GM23338 (cell line): ENCODE results near the gene NFE2L1. TPM values are rescaled to one million over a fixed set of nuclear protein-coding genes. Genes with fewer than 3 reads are reported as not detected.

Experiments used
- ATAC-seq: fragments of 200-7000 bp; cut with Tn5 transposase; 3 replicates; pipeline ENCODE4 v1.9.1; 2020
- DNase-seq: peaks from one replicate; pipeline ENCODE4 v3.0.0-alpha.2; 2015; ENCODE audit warnings: low spot score
- H2AFZ ChIP-seq: fragments of 200-600 bp; sonication (generic); 2 replicates; pipeline ENCODE4 v1.8.0; 2016; ENCODE audit warnings: antibody characterized with exemption, mild to moderate bottlenecking, moderate library complexity
- H3F3A ChIP-seq: fragments of 200-600 bp; sonication (generic); replicated peaks from 2 replicates; pipeline ENCODE4 v1.8.0; 2017; ENCODE audit warnings: antibody characterized with exemption, mixed run types, low read depth
- H3K27ac ChIP-seq: fragments of 200-600 bp; sonication (generic); 2 replicates; pipeline ENCODE4 v1.6.1; 2016; ENCODE audit warnings: low read depth
- H3K27me3 ChIP-seq: fragments of 200-600 bp; sonication (generic); 2 replicates; pipeline ENCODE4 v1.8.0; 2016; ENCODE audit warnings: mild to moderate bottlenecking, mixed run types, moderate library complexity; ENCODE audit not compliant: insufficient read depth
- H3K36me3 ChIP-seq: fragments of 200-600 bp; sonication (generic); 2 replicates; pipeline ENCODE4 v1.8.0; 2016; ENCODE audit warnings: mild to moderate bottlenecking; ENCODE audit not compliant: insufficient read depth
- H3K4me1 ChIP-seq: fragments of 200-600 bp; sonication (generic); 2 replicates; pipeline ENCODE4 v1.8.0; 2016; ENCODE audit warnings: mild to moderate bottlenecking, moderate library complexity; ENCODE audit not compliant: insufficient read depth
- H3K4me2 ChIP-seq: fragments of 200-600 bp; sonication (generic); 2 replicates; pipeline ENCODE4 v1.7.1; 2017; ENCODE audit warnings: mixed run types
- H3K4me3 ChIP-seq: fragments of 200-600 bp; sonication (generic); 2 replicates; pipeline ENCODE4 v1.6.1; 2016; ENCODE audit warnings: mixed run types
- H3K79me2 ChIP-seq: fragments of 200-600 bp; sonication (generic); replicated peaks from 2 replicates; pipeline ENCODE4 v1.8.0; 2017; ENCODE audit warnings: mild to moderate bottlenecking; ENCODE audit not compliant: insufficient read depth
- H3K9me2 ChIP-seq: fragments of 200-600 bp; sonication (generic); 2 replicates; pipeline ENCODE4 v1.8.0; 2017; ENCODE audit not compliant: insufficient read depth
- H4K20me1 ChIP-seq: fragments of 200-600 bp; sonication (generic); replicated peaks from 2 replicates; pipeline ENCODE4 v1.8.0; 2017; ENCODE audit warnings: mild to moderate bottlenecking; ENCODE audit not compliant: insufficient read depth
- H3K27ac Mint-ChIP-seq: 2 replicates; pipeline ENCODE4 v1.8.0; 2020; ENCODE audit warnings: inconsistent platforms, mild to moderate bottlenecking, moderate library complexity, mixed read lengths
- H3K27me3 Mint-ChIP-seq: 3 replicates; pipeline ENCODE4 v1.8.0; 2022; ENCODE audit warnings: low read depth, mild to moderate bottlenecking, moderate library complexity, mixed read lengths, inconsistent platforms; ENCODE audit not compliant: insufficient read depth, poor library complexity
- H3K36me3 Mint-ChIP-seq: 3 replicates; pipeline ENCODE4 v1.8.0; 2021; ENCODE audit warnings: low read depth, mild to moderate bottlenecking, inconsistent platforms, moderate library complexity, mixed read lengths
- H3K4me1 Mint-ChIP-seq: 3 replicates; pipeline ENCODE4 v1.8.0; 2020; ENCODE audit warnings: mild to moderate bottlenecking, inconsistent platforms, mixed read lengths
- H3K4me3 Mint-ChIP-seq: 3 replicates; pipeline ENCODE4 v1.8.0; 2021; ENCODE audit warnings: moderate library complexity, mild to moderate bottlenecking, inconsistent platforms, mixed read lengths
- H3K9me3 Mint-ChIP-seq: 3 replicates; pipeline ENCODE4 v1.8.0; 2020; ENCODE audit warnings: moderate library complexity, mild to moderate bottlenecking, inconsistent platforms, mixed read lengths
- CREB1 ChIP-seq: fragments of 250-450 bp; sonication (Bioruptor Pico); IDR thresholded peaks from 2 replicates; pipeline ENCODE4 v1.5.0; 2020; ENCODE audit warnings: low read depth, mild to moderate bottlenecking, moderate library complexity
- EZH2phosphoT487 ChIP-seq: fragments of 200-600 bp; sonication (generic); IDR thresholded peaks from one replicate; pipeline ENCODE4 v1.8.1; 2018; ENCODE audit warnings: antibody characterized with exemption; ENCODE audit not compliant: unreplicated experiment
- NANOG ChIP-seq: IDR thresholded peaks from 2 replicates; pipeline ENCODE4 v1.6.1; 2016; ENCODE audit warnings: antibody characterized with exemption, borderline replicate concordance
- ZNF462 ChIP-seq: fragments of 250-450 bp; sonication (Bioruptor Pico); IDR thresholded peaks from 2 replicates; pipeline ENCODE4 v1.5.0; 2020; ENCODE audit warnings: mild to moderate bottlenecking, moderate library complexity
- polyA plus RNA-seq: library from polyadenylated mRNA; unstranded; fragments of >200 nt; fragmentation: Nextera tagmentation; extraction: Ambion mirVana; gene quantifications from 2 replicates; pipeline ENCODE4 v1.2.1, GENCODE V29; 2016
- total RNA-seq: library from RNA; depleted of rRNA; stranded (reverse); fragments of >200 nt; shearing (Covaris generic); gene quantifications from 2 replicates; pipeline ENCODE4 v1.2.3, GENCODE V29; 2014
- TF ChIP-seq, protein P1 (sequence below), 2 experiments: fragments of 200-600 bp in 1 of 2; sonication (generic) in 1 of 2; conservative IDR thresholded peaks; 2 replicates each; pipeline versions ENCODE4 v1.5.1 to v1.6.1; 2016 to 2017; ENCODE audit warnings: antibody characterized with exemption in 2 of 2, low read depth in 2 of 2, mild to moderate bottlenecking in 2 of 2, moderate library complexity in 1 of 2
- TF ChIP-seq, protein P2 (sequence below): IDR thresholded peaks from 2 replicates; pipeline ENCODE4 v1.6.1; 2016; ENCODE audit warnings: antibody characterized with exemption

NFE2L1 gene
- total and polyA plus RNA-seq, 2 experiments from 2014 or later: 39.9 to 138 TPM

DNA sequence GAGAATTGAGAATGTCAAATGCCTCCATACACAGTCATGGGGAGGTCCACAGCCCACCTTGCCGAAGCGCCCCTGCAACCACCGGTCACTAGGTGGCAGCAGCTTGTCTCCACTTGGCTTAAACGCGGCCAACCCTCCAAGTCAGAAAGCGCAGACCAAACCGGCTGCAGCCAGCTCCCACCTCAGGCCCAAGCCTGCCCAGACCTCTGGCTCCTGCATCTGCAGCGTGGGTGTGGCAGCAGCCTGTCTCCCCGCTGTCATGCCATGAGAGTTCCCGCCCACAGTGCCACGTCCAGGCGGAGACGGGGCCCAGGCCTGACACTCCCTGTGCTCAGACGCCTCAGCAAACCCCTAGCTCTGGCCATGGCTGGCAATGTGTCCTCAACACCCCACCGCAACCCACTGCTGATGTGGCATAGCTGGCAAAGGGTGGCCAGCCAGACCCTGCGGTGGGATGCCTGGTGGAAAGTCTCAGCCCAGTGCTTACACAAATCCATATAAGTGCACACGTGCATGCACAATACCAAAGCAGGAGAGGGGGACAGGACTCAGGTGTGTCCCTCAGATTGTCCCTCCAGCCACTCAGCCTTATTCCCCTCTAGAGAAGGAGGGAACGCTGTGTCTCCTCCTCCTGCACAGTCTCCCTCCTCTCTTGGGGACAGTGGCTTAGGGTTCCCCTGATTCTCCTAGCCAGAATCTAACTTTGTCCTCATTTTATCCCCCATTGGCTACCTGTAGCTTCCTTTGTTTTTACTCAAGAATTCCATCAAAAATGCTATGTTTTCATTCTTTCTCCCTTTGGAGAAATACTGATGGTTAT is 21.4 kb upstream of the NFE2L1 start:
- Histone ChIP-seq H3K4me3 (no peak overlapping the region), H3F3A (peaks cover 14% of the 10 kb centered on the region; the same call in 1 of the 2 replicates), H3K9me2 (no peaks in the 10 kb centered on the region), H3K4me1 (peaks cover 21% of the 10 kb centered on the region), H4K20me1 (no peaks in the 10 kb centered on the region), H3K36me3 (no peaks in the 10 kb centered on the region), H3K79me2 (no peaks in the 10 kb centered on the region), H3K4me2 (0 out of 2 replicates have a peak overlapping the region, but pooled peaks have one; percentile 68), H3K27me3 (peaks cover 22% of the 10 kb centered on the region), H2AFZ (peak overlapping the region; percentile 95), H3K27ac (no peak overlapping the region; the same call in 1 of the 2 replicates)
- peaks cover 37% of the 10 kb centered on the region for H3K27me3 Mint-ChIP-seq
- H3K9me3 Mint-ChIP-seq: no peaks in the 10 kb centered on the region
- no peaks in the 10 kb centered on the region for H3K36me3 Mint-ChIP-seq
- DNase-seq: peak; percentile 96
- peak; percentile 44 for ATAC-seq
- no peak overlapping the region for H3K27ac Mint-ChIP-seq
- no peak for TF ChIP-seq EZH2phosphoT487
- TF ChIP-seq, protein P1, sequence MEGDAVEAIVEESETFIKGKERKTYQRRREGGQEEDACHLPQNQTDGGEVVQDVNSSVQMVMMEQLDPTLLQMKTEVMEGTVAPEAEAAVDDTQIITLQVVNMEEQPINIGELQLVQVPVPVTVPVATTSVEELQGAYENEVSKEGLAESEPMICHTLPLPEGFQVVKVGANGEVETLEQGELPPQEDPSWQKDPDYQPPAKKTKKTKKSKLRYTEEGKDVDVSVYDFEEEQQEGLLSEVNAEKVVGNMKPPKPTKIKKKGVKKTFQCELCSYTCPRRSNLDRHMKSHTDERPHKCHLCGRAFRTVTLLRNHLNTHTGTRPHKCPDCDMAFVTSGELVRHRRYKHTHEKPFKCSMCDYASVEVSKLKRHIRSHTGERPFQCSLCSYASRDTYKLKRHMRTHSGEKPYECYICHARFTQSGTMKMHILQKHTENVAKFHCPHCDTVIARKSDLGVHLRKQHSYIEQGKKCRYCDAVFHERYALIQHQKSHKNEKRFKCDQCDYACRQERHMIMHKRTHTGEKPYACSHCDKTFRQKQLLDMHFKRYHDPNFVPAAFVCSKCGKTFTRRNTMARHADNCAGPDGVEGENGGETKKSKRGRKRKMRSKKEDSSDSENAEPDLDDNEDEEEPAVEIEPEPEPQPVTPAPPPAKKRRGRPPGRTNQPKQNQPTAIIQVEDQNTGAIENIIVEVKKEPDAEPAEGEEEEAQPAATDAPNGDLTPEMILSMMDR (conservative IDR thresholded peaks at IDR 0.05; ENCODE audit: low read depth in 2 of 2): peak; percentile 79 to 95
- TF ChIP-seq NANOG: no peak
- peak overlapping the region; percentile 28; the same call in 1 of the 3 replicates for H3K4me3 Mint-ChIP-seq
- peaks cover 25% of the 10 kb centered on the region for H3K4me1 Mint-ChIP-seq

DNA sequence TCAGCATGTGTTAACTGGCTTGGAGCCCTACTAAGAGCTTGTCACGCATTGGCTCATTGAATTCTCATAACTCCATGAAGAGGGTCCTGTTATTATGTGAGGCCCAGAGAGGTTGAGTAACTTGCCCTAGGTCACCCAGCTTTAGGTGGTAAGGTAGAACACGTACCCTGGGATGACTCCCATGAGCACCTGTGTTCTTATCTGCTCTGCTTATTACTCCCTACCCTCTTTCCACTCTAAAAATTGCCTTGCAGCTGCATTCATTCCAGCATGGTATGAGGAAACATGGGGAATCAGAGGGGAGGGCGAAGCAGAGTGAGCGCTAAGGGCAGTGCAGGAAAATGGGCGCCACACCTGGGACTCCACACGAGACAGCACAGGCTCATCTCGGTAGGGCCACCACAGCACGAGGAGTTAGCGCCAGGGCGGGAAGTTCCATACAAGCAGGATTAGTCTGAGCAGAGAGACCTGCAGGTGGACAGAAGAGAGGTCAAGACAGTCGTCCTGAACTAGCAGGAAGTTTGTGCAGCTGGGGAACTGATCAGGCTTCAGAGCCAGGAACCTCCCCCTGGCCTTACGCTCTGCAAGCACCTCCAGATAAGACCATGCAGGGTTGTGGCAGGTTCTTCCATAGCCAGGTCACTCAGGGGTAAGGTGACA is 20.7 kb upstream of the NFE2L1 start:
- Histone ChIP-seq H3K27ac (no peak overlapping the region), H3K27me3 (peaks cover 22% of the 10 kb centered on the region), H3K36me3 (no peaks in the 10 kb centered on the region), H3K9me2 (peaks cover 3% of the 10 kb centered on the region; the same call in 1 of the 2 replicates), H3K4me1 (peaks cover 21% of the 10 kb centered on the region), H2AFZ (0 out of 2 replicates have a peak overlapping the region, but pooled peaks have one; percentile 95), H3K4me3 (no peak overlapping the region), H3F3A (peaks cover 14% of the 10 kb centered on the region; the same call in 1 of the 2 replicates), H3K4me2 (no peak overlapping the region), H3K79me2 (no peaks in the 10 kb centered on the region), H4K20me1 (no peaks in the 10 kb centered on the region)
- DNase-seq (no peak), ATAC-seq (no peak)
- peaks cover 38% of the 10 kb centered on the region for H3K27me3 Mint-ChIP-seq
- H3K4me3 Mint-ChIP-seq: no peak overlapping the region; the same call in 2 of the 3 replicates
- H3K36me3 Mint-ChIP-seq: no peaks in the 10 kb centered on the region
- H3K9me3 Mint-ChIP-seq: no peaks in the 10 kb centered on the region
- TF ChIP-seq CREB1 (no peak), ZNF462 (no peak), NANOG (no peak)
- TF ChIP-seq, protein P2, sequence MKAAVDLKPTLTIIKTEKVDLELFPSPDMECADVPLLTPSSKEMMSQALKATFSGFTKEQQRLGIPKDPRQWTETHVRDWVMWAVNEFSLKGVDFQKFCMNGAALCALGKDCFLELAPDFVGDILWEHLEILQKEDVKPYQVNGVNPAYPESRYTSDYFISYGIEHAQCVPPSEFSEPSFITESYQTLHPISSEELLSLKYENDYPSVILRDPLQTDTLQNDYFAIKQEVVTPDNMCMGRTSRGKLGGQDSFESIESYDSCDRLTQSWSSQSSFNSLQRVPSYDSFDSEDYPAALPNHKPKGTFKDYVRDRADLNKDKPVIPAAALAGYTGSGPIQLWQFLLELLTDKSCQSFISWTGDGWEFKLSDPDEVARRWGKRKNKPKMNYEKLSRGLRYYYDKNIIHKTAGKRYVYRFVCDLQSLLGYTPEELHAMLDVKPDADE: no peak
- peaks cover 25% of the 10 kb centered on the region for H3K4me1 Mint-ChIP-seq
- no peak overlapping the region for H3K27ac Mint-ChIP-seq
